Measurements from ENCODE around the gene GLT8D1. TPM values are rescaled to one million over a fixed set of nuclear protein-coding genes. Genes with fewer than 3 reads are reported as not detected.
"Not testable (repeated sequence)": the region's sequence is repeated elsewhere in the genome, so short reads cannot be mapped to it uniquely, and the experiment has no call there.

GLT8D1 gene
- total RNA-seq, 1 donor from 2014 or later, result 51.8 TPM

DNA sequence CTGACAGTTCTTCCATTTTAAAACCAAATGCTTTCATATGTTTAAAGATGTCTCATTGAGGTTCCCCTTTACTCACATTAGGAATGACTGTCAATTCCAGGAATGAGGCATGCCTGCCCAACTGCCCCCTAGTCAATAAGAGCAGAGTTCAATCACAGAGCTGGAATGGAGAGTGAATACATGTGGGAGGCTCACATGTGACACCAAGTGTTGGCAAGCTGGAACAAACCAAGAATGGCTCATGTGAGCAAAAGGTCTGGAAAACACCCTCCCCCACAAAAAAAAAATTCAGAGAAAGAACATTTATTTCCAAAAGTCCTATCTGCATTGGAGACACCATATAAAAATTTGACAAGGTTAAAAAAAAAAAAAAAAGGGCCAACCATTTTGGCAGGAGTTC lies 23.6 kb downstream of the GLT8D1 start:
- intact Hi-C loops (cut with micrococcal nuclease), result loop anchor here (10.0 kb wide), 3 partner anchors 573 to 1297 kb away; partner anchors contain the start of genes DCP1A, MANF and TKT

DNA sequence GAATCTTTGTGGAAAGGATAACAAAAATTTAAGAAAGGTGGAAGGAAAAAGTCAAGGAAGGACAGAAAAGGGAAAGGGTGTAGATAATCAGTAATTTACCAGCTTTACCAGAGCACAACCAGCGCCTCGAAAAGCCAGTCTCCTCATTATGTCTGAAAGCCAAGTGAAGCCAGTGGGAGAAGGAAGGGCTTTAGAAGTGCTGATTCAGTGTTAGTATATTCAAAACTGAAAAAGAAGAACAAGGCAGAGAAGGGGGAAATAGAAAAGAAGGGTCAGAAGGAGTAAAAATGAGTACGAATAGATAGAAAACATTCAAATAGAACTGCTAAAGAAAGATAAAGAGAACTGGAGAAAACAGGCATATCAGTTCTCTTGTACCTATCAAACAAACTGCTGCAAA lies 24.0 kb downstream of the GLT8D1 start:
- intact Hi-C loops (cut with micrococcal nuclease), result loop anchor here (10.0 kb wide), 3 partner anchors 573 to 1297 kb away; partner anchors contain the start of genes DCP1A, MANF and TKT

DNA sequence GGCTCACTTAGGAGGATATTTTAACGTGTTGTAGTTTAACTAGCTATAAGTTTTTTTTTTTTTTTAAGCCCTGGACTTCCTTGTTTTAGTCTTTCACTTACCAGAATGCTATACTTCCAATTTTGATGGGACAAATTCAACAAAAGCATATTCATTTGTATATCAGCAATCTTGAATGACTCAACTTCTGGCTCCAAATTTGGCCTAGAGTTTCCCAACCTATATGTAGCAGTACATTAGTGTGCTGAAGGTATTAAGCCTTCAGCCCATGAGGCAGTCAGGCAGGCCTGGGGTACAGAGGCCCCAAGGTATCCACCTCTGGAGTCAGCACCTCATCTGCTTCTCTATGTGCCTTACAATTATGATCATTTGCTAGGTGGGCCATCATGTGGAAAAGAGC lies 25.8 kb downstream of the GLT8D1 start:
- intact Hi-C loops (cut with micrococcal nuclease), result loop anchor here (10.0 kb wide), 3 partner anchors 575 to 1295 kb away; partner anchors contain the start of genes DCP1A, MANF and TKT

DNA sequence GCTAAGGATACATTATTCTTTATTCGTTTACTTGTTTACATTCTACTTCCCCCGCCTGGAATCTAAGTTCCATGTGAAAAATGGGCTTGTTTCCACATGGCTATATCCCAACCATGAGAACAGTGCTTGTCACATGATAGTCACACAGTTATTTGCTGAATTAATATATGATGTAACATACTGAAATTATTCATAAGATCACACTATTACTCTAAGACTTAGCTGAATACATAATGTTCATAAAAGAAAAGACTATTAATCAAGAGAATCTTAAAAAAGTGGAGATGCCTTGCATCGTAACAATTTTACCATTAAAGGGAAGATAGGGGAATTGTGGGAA lies 26.4 kb downstream of the GLT8D1 start:
- intact Hi-C loops (cut with micrococcal nuclease), result no loop called here

DNA sequence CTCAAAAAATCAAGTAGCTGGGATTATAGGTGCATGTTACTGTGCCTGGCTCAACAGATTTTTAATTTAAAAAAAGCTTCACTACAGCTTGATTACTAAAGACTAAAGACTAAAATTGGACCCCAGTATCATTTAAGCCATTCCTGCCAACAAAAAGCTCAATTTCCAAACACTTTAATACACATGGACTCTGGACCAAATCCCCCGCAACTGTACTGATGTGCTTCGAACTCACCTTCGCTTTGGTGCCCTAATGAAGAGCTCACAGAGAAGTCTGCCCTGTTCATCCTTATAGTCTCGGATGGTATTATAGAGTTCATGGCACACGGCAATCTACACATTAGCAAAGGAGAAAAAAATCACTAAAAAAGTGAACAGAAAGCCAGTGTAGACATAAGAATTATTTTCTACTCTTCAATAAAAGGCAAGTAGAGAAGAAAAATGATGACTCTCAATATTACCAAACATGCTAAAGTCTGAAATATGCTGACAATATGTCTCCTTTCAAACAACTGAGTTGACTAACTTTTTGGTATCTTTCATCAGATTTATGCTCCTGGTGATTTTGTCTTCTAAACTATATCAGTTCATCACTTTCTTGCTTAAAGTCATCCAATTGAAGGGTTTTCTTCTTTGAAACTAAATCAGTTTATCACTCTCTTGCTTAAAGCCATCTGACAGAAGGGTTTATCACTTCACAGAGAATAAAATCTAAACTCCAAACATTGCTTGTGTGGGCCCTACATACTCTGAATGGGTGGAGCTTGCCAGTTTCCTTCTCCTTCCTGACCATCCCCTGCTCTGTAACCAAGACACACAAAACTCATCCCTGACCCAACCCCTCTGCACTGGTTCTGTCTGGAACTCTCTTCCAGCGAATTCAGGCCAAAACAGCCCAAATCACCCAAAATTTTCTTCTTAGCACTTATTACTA lies 27.1 kb downstream of the GLT8D1 start:
- intact Hi-C loops (cut with micrococcal nuclease), result no loop called here

DNA sequence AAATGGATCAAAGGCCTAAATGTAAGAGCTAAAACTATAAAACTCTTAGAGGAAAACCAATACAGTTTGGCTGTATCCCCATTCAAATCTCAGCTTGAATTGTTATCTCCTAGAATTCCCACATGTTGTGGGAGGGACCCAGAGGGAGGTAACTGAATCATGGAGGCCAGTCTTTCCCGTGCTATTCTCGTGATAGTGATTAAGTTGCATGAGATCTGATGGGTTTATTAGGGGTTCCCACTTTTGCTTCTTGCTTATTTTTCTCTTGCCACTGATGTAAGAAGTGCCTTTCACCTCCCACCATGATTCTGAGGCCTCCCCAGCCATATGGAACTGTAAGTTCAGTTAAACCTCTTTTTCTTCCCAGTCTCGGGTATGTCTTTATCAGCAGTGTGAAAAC lies 29.4 kb downstream of the GLT8D1 start:
- intact Hi-C loops (cut with micrococcal nuclease), result not testable (repeated sequence)

DNA sequence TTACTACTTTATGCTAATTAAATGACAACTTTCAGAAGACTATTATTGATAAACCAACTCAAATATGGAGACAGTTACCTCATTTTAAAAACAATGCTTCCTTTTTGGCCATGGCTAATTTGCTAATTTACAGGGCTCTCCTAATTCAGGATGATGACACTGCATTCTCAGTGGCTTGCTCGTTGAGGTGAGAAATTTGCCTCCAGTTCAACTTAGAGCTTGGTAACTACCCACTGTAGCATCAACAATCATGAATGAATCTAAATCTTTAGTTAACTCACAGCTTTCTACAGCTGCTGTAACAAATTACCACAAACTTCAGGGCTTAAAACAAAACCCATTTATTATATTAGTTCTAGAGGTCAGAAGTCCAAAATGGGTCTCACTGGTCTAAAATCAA lies 33.9 kb downstream of the GLT8D1 start:
- intact Hi-C loops (cut with micrococcal nuclease), result loop anchor here (1.0 kb wide), 1 partner anchor 14 kb away; the partner anchor contains the start of gene PBRM1

DNA sequence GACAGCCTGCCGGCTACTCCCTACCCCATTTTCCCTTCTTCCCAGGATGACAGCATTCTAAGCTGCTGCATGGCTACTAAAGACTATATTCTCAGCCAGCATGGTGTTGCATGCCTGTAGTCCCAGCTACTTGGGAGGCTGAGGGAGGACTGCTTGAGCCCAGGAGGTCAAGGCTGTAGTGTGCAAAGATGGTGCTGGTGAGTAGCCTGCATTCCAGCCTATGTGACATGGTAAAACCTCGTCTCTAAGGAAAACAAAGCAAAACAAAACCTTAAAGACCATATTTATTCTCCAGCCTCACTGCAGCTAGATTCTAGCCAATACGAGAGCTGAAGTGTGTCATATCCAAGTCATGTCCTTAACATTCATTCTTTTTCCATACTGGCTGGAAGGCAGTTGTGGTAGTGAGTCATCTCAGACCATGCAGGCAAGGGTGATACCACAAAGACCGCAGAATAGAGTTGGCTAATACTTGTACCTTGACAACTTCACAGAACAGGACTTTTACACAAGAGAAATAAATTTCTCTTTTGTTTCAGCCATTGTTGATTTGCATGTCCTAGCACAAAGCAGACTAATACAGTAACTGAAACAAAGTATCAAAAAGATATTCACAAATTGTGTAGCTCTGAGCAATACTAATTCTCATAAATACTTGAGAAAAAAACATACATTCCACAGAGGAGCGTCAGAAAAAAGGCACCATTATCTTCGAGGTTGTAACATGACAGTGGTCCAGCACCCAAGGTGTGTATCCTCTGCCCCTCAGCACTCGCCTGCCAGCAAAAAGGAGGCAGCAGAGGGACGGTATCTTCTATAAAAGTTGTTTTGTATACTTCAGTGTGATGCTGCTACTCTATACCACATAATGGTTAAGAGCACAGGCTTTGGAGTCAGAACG lies 34.7 kb downstream of the GLT8D1 start:
- intact Hi-C loops (cut with micrococcal nuclease), result loop anchor here (1.0 kb wide), 1 partner anchor 14 kb away; the partner anchor contains the start of gene PBRM1

DNA sequence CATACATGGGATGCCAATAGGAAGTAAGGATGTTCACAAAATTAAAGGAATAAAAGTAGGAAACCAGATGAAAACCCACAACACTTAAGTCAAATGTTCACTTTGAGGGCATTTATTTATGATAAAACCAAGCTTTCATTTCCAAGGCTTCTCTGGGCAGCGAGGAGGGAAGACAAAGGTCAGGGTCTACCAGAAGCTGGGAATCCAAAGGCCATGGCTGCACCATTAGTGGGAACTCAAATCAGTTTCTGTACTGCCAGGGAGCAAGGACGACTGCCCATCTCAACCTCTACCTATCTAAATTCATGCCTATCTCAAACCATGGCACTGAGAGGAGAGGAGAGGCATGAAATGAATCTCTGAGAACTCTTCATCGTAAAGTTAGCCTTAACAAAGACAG lies 42.5 kb downstream of the GLT8D1 start:
- intact Hi-C loops (cut with micrococcal nuclease), result no loop called here

DNA sequence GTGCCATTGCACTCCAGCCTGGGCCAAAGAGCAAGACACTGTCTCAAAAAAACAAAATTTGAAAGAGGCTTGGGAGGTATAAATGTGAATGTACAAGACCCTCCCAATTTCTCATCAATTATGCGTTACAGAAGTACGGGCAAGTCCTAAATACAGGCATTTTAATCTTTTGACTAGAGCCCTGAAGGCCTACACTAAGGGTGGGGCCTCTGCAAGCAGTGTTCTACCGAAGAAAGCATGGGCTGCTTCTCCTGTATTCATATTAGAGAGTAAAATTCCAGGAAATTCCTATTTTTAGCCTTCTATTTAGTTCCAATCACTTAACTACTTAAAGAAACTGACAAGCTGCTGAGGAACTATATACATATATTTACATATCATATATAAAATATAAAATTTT lies 45.5 kb downstream of the GLT8D1 start:
- intact Hi-C loops (cut with micrococcal nuclease), result no loop called here

DNA sequence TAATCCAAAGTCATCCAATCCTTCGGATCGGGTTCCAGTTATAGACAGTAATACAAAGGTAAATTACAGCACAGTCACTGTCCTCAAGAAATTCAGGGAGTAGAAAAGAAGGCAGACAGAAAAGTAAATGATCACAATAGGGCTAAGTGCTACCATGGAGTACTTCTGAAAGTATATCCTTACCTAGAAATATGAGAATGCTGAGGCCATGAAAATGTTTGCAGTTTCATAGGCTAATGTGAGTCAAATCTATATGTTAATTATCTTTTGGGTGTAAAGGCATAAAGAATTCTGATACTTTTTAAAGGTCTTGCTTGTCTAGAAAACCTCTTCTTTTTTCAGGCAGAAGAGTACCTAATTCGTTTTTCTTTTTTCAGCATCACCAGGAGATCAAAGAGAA lies 49.7 kb downstream of the GLT8D1 start:
- intact Hi-C loops (cut with micrococcal nuclease), result no loop called here

DNA sequence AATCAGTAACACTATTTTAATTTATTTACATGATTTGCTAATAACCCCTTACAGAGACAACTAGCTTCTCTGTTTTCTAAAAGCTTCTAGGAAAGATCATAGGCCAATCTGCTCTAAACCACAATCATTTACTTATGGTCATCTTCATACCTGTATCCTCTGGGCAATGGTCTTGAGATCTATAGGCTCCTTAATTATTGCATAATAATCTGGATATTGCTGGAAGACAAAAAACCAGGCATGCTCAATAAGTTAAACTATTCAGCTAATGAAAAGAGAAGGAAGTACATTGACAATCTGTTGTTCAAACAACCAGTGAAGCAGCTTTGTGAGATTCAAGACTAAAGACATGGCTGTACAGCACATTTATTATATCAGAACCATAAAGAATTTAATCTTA lies 54.0 kb downstream of the GLT8D1 start:
- intact Hi-C loops (cut with micrococcal nuclease), result no loop called here

DNA sequence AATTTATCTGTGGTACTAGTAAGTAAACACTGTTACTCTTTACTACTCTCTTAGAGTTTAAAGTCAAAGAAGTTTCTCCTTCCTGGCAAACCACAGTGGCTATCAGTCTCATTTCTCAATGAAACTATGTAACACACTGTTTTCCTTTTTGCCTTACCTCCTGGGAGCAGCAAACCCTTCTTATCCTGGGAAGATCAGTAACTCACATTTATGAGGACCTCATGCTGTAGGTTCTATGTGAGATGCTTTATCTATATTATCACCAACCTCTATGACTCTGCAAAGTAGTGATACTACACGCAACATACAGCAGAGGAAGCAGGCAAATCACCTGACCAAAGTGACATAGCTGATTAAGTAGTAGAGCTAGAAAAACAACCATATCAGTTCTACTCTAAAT lies 55.2 kb downstream of the GLT8D1 start:
- intact Hi-C loops (cut with micrococcal nuclease), result no loop called here

DNA sequence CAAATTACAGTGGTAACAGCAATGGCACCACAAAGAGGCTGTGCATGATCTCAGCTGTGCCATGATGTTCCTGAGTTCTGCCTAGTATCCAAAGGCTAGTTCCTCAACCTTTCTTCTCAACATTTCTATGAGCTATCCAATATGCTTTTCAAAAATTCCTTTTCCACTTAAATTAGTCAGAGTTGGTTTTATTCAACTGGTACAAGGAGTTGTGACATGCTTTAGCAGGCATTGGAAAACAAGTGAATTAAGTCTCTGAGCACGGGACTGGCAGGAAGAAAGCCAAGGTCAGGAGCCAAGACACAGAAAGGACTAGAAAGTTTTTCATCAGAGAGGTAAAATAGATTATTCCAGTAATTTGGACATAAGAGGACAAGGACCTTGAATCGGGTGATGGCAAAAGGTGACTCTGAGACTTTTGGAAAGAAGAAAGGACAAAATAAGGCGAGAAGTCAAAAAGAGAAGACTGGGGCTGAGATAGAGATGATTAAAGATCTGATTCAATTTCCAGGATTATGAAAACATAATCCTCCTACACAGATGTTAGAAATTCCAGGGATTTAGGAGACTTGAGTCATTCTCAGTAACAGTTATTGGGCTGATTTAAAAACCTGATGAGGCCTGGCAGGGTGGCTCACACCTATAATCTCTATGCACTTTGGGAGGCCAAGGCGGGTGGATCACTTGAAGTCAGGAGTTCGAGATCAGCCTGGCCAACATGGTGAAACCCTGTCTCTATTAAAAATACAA lies 56.0 kb downstream of the GLT8D1 start:
- intact Hi-C loops (cut with micrococcal nuclease), result no loop called here

DNA sequence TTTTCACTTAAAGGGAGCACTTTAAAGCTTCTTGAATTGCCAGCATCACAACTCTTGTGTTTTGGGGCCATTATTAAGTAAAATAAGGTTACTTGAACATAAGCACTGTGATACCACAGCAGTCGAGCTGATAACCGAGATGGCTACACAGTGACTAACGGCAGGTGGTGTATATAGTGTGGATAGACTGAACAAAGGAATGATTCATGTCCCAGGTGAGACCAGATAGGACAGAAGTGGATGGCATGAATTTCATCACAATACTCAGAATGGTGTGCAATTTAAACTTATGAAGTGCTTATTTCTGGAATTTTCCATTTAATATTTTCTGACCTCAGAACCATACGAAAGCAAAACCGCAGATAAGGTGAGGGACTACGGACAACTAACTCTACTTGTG lies 60.0 kb downstream of the GLT8D1 start:
- intact Hi-C loops (cut with micrococcal nuclease), result no loop called here

Other genes with a start within 250 kb of the GLT8D1 start
- gene STAB1, start 210.5 kb downstream of the GLT8D1 start, total RNA-seq, result 0.12 and 1.0 TPM in 2 replicates
- gene NT5DC2, start 171.9 kb downstream of the GLT8D1 start, total RNA-seq, result 14.3 and 21.6 TPM in 2 replicates
- 5.0 and 5.1 TPM in 2 replicates for gene UQCC5, start 169.2 kb downstream of the GLT8D1 start, total RNA-seq
- 88.6 and 91.7 TPM in 2 replicates for gene PBRM1, start 19.9 kb downstream of the GLT8D1 start, total RNA-seq
- 105 and 113 TPM in 2 replicates for gene GNL3, start 19.8 kb downstream of the GLT8D1 start, total RNA-seq
- 97.5 and 100 TPM in 2 replicates for gene SPCS1, start 315 bp upstream of the GLT8D1 start, total RNA-seq
- gene NEK4, start 65.1 kb upstream of the GLT8D1 start, total RNA-seq, result 25.1 and 27.5 TPM in 2 replicates
- not detected in 2 replicates for gene ITIH1, start 71.8 kb upstream of the GLT8D1 start, total RNA-seq
- gene ITIH3, start 89.0 kb upstream of the GLT8D1 start, total RNA-seq, result not detected in 2 replicates
- gene ITIH4, start 124.9 kb upstream of the GLT8D1 start, total RNA-seq, result 15.2 and 15.6 TPM in 2 replicates
- gene MUSTN1, start 129.2 kb upstream of the GLT8D1 start, total RNA-seq, result 0.59 and 3.0 TPM in 2 replicates
- 22.0 and 23.0 TPM in 2 replicates for gene STIMATE, start 191.8 kb upstream of the GLT8D1 start, total RNA-seq